Measurements from ENCODE around the gene TMEM143. TPM values are rescaled to one million over a fixed set of nuclear protein-coding genes. Genes with fewer than 3 reads are reported as not detected.
A peak's percentile ranks its signal among the peaks of the same experiment; 100 is the strongest.

The TMEM143 gene
- total and polyA plus RNA-seq, 10 donors: 5.8 to 14.8 (median 9.1) TPM

- TF ChIP-seq POLR2A (IDR thresholded peaks at IDR 0.05) (no peak), POLR2AphosphoS5 (IDR thresholded peaks at IDR 0.05) (no peak), CTCF (IDR thresholded peaks at IDR 0.05 in 8 of 11, conservative IDR thresholded peaks at IDR 0.05 in 3 of 11) (no peak)
- intact Hi-C loops (cut with DNase I; ENCODE audit: low total_unique reads): no loop called here
- Histone ChIP-seq H3K36me3 (no peaks in the 10 kb centered on the region), H3K4me1 (peaks cover 8 to 76% (median 39%) of the 10 kb centered on the region in 6 donors), H3K27me3 (replicated peaks in 1 of 7) (peaks cover 7 to 65% (median 48%) of the 10 kb centered on the region in 7 donors), H3K27ac (no peak overlapping the region), H3K4me3 (no peak overlapping the region), H3K9me3 (peaks cover 0 to 4% (median 0%) of the 10 kb centered on the region in 8 donors)
- WGBS, 5 donors: 59 to 65% (median 61%) methylated on average over 24 of the region's 24 CpGs
- no peak for DNase-seq
Observed at GRCh38 chr19:48396016-48396823, 32.5 kb upstream of the TMEM143 start.

GRCh38 chr19:48395499-48395898 is 31.8 kb upstream of the TMEM143 start:
- 21 to 38% (median 29%) methylated on average over 9 of the region's 9 CpGs for WGBS, 5 donors
- no peak for TF ChIP-seq POLR2A (IDR thresholded peaks at IDR 0.05)
- TF ChIP-seq CTCF (IDR thresholded peaks at IDR 0.05 in 8 of 11, conservative IDR thresholded peaks at IDR 0.05 in 3 of 11): no peak
- no peak for TF ChIP-seq POLR2AphosphoS5 (IDR thresholded peaks at IDR 0.05)
- no peak for DNase-seq
- Histone ChIP-seq H3K36me3 (no peaks in the 10 kb centered on the region), H3K4me3 (no peak overlapping the region), H3K9me3 (peaks cover 0 to 4% (median 0%) of the 10 kb centered on the region in 8 donors), H3K27ac (no peak overlapping the region), H3K27me3 (replicated peaks in 1 of 7) (peaks cover 7 to 65% (median 48%) of the 10 kb centered on the region in 7 donors), H3K4me1 (peaks cover 8 to 79% (median 41%) of the 10 kb centered on the region in 6 donors)
- intact Hi-C loops (cut with DNase I; ENCODE audit: low total_unique reads): no loop called here

- TF ChIP-seq CTCF (IDR thresholded peaks at IDR 0.05 in 8 of 11, conservative IDR thresholded peaks at IDR 0.05 in 3 of 11): no peak
- no peak for DNase-seq
- Histone ChIP-seq H3K9me3 (peaks cover 0 to 4% (median 0%) of the 10 kb centered on the region in 8 donors), H3K36me3 (no peaks in the 10 kb centered on the region), H3K4me3 (no peak overlapping the region), H3K4me1 (peaks cover 8 to 79% (median 45%) of the 10 kb centered on the region in 6 donors), H3K27me3 (replicated peaks in 1 of 7) (peaks cover 7 to 65% (median 48%) of the 10 kb centered on the region in 7 donors), H3K27ac (no peak overlapping the region)
- WGBS, 5 donors: 12 to 16% (median 14%) methylated on average over 6 of the region's 6 CpGs
- intact Hi-C loops (cut with DNase I; ENCODE audit: low total_unique reads): no loop called here
Observed at GRCh38 chr19:48395170-48395455, 31.4 kb upstream of the TMEM143 start.

- DNase-seq: no peak
- intact Hi-C loops (cut with DNase I; ENCODE audit: low total_unique reads): no loop called here
- Histone ChIP-seq H3K27ac (no peak overlapping the region), H3K9me3 (peaks cover 0 to 3% (median 0%) of the 10 kb centered on the region in 8 donors), H3K4me3 (peak overlapping the region in 1 of 8 donors; percentile 50), H3K27me3 (replicated peaks in 1 of 7) (peaks cover 7 to 65% (median 48%) of the 10 kb centered on the region in 7 donors), H3K36me3 (peaks cover 0 to under 1% (median under 1%) of the 10 kb centered on the region in 6 donors), H3K4me1 (peaks cover 8 to 81% (median 45%) of the 10 kb centered on the region in 6 donors)
- 4 to 6% (median 6%) methylated on average over 16 to 38 of the region's 38 CpGs for WGBS, 5 donors
- TF ChIP-seq CTCF (IDR thresholded peaks at IDR 0.05 in 8 of 11, conservative IDR thresholded peaks at IDR 0.05 in 3 of 11) (no peak), POLR2AphosphoS5 (IDR thresholded peaks at IDR 0.05) (peak in 1 of 3 donors; percentile 7), POLR2A (IDR thresholded peaks at IDR 0.05) (no peak)
Observed at GRCh38 chr19:48394331-48395169, 30.8 kb upstream of the TMEM143 start.
